GM19351 (cell line): ENCODE measurements around the gene RPS8.
"Not testable (repeated sequence)": the region's sequence is repeated elsewhere in the genome, so short reads cannot be mapped to it uniquely, and the experiment has no call there.

Experiments
- ATAC-seq: cut with Tn5 transposase; IDR thresholded peaks from one replicate; pipeline ENCODE4 v1.9.1; 2021; ENCODE audit warnings: mild to moderate bottlenecking, moderate library complexity; ENCODE audit not compliant: unreplicated experiment

RPS8 gene

DNA sequence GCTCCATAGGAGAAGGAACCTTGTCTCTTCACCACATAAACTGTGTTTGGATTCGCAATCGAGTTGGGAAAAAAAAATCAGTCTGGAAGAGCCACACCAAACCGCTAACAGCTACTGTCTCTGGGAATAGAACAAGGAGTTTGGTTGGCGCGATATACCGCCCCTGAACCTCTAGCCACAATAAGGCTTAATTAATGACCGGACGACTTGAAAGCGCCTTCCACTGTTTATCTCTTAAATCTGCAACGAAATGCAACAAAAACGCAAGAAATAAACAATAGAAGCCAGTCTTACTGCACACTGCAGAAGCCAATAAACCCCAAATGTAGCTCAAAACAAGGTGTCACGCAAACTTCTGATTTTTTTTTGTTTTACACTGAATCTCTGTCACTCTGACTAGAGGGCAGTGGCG is 43.9 kb downstream of the RPS8 start:
- no peak for ATAC-seq

DNA sequence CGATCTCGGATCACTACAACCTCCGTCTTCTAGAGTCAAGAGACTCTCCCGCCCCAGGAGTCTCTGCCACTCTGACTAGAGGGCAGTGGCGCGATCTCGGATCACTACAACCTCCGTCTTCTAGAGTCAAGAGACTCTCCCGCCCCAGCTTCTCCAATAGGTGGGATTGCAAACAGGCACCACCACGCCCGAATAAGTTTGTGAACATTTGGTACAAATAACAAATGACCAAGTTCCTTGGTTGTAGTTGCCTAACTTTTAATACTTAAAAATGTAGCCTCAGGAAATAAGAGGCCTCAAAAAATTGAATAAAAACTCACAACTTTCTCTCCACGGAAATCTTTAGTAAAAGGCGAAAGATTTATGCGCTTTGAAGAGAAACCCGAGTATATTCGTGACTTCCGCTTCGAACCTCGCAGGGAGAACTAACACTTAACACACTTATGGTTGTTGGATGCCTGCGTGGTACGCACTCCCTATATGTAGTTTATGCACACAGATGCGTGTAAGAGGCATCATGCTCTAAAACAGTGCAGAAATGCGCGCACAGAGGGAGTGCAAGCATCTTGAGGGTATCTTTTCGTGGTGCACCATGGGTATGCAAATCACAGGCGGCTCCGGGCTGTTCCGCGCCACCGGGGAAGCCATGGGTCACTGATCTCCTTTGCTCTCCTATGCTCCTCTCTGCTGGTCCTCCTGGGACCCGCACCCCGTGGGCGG is 44.4 kb downstream of the RPS8 start:
- peak; percentile 83 for ATAC-seq

DNA sequence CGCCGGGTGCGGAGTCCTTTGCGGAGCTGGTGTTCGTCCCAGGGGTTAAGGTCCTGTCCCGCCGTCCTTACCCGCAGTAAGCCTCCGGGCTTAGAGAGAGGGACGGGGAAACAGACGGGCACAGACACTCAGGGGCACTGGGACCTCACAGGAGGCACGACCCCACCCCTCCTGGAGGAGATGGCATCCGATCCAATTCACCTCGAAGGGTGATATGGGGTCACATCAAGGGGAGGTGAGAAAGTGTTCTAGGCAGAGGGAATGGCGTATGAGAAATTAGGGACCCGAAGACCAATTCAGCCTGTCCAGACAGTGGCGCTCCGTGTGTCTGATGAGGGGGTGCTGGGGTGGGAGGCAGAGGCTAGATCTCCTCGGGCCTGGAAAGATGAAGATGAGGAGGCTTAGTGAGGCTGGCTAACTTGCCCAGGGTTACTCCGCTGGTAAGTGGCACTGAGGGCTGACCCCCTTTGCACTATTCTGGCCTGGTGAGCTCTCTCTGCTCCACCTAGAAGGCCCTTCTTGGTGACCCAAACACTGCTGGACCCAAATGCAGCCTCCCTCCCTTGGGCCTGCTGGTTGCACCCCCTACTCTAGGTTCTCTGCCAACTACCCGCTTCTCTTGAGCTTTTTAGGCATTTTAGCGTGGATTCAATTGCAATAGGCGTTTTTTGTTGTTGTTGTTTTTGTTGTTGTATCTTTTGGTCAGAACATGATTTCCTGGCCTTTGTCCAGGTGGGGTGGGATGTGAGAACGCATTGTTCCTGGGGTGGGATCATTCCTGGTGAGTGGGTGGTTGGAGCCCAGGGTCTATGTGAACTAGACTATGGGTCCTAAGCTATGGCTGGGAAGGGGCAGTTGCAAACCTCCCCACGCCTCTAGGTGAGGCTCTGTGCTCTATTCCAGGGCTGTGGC is 45.2 kb downstream of the RPS8 start:
- no peak for ATAC-seq

DNA sequence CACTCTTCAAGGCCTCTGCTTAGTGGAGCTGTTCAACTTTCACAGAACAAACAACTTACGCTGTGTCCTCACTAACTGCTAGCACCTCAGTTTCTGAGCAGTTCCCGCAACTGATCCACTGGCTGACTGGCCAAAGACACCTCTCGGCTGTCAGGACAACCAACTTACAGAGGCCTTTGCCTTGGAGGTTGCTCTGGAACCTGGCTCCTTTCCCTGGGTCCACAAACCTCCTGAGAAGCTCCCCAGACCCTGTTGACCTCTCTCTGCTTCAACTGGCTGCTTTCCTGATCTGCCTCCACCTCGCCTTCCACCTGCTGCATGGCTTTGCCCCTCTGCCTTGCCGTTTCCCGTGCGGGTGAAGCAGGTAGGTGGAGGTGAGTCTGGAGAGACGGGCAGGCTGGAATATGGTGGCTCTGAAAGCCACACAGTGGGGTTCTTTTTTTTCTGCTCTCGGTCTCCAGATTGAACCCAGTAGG is 45.9 kb downstream of the RPS8 start:
- no peak for ATAC-seq

DNA sequence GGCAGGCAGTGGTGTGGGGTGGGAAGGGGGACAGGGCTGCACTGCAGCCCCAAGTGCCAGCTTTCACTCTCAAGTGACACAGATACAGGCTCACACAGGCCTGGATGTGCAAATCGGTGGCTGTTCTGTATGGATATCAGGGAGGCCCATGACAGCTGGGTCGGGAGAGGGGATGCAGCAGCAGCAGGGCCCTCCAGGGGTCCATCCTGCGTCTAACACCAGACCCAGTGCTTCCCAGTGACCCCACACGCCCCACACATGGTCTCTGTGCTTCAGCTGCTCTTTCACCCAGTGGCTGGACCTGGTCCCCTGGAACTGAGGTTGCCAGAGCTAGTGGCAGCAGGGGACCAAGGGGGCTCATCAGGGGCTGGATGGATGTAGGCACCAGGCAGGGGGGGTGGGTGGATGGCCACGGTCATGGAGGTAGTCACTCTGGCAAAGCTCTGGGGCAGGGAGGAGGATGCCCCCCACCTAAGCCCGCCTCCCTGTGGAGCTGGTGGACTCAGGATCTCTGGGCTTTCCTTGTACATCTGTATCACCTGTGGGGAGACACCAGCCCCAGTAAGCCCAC is 46.9 kb downstream of the RPS8 start:
- no peak for ATAC-seq

DNA sequence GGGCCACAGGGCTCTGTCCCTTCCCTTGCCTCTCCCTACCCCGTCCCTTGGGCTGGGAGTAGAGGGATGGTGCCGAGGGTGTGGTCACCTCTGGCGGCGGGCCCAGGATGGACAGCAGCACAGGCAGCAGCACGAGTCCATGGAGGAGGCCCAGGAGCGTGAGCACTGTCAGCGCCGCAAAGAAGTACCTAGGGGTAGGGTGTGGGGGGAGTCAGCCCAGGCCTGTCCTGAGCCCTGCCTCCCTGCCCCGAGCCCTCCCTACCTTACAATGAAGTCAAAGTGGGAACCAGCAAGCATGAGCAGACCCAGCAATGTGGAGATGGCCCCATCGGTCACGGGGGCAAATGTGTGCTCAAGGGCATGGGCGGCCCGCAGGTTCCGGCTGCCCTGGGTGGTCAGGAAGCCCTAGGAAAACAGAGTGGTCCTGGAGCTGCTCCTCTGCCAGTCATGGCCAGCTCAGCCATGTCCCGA is 47.7 kb downstream of the RPS8 start:
- ATAC-seq: no peak

DNA sequence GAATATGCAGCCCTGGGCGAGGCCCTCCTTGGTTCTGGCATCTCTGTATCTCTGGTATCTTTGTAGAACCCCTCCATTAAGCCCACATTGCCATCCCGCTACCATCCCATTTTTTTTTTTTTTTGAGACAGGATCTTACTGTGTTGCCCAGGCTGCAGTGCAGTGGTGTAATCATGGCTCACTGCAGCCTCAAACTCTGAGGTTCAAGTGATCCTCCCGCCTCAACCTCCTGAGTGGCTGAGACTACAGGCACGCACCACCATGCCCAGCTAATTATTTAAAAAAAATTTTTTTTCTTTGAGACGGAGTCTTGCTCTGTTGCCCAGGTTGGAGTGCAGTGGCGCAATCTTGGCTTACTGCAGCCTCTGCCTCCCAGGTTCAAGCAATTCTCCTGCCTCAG is 49.1 kb downstream of the RPS8 start:
- not testable (repeated sequence) for ATAC-seq

DNA sequence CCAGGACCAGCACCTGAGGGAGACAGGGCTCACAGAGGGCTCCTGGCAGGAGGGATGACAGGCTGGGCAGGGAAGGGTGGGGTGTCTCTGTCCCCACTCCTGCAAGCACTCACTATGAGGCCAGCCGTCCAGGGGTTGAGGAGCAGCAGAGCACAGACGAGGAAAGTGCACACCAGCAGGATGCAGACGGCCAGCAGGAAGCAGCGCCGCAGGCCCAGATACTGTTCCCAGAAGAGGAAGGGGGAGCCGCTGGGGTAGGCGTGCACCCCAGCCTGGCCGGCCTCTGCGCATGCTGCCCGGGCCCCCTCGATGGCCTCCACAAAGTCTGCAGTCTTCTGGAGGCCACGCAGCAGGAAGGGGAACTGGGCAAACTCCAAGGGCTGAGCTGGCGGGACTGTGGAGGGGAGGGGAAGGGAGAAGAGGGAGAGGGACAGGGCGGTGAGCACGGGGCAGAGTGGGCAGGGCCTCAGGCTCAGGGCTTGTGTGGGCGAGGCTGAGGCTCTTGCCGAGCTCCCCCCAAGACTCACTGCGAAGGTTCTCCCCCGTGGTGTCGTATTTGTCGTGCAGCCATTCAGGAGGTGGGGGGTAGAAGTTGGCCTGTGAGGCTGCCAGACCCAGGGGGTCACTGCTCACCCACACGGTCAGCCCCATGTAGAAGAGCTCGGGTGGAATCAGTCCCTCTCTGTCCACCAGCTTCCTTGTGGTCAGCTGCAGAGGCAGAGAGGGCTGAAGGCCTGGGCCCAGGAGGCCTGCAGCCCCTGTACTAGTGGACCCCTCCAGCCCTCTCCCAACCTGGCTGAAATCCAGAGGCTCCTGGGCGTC is 51.2 kb downstream of the RPS8 start:
- ATAC-seq: no peak

DNA sequence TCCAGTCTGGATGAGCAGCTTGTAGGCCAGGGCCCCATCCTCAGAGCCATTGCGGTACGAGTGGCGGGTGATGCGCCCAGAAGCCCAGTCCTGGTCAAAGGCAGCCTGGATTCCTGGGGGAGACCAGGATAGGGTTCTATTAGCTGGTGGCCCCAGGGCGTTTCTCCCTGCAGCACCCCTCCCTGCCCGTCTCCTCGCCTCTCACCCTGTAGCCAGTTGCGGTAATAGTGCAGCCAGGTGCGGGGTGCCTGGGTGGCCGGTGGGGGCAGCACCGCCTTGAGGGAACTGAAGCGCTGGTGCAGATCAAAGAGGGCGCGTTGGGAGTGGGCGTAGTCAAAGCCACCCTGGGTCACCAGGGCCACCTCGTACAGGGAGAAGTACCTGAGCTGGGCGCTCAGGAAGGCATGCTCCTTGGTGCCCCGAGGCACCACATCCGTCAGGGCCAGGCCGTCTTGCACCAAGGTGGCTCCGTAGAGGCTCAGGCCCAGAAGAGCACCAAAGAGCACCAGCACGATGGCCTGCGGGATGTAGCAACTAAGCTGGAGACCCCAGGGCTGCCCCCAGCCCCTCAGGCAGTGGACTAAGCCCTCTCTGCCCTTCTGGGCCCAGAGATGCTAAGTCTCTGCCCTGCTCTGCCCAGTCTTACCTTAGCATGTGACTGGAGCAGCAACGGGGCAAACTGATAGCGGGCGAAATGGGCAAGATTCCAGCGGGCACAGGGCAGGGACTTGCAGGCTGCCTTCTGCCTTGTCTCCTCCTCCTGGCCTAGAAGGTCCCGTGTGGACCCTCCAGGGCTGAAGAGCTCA is 52.1 kb downstream of the RPS8 start:
- no peak for ATAC-seq

DNA sequence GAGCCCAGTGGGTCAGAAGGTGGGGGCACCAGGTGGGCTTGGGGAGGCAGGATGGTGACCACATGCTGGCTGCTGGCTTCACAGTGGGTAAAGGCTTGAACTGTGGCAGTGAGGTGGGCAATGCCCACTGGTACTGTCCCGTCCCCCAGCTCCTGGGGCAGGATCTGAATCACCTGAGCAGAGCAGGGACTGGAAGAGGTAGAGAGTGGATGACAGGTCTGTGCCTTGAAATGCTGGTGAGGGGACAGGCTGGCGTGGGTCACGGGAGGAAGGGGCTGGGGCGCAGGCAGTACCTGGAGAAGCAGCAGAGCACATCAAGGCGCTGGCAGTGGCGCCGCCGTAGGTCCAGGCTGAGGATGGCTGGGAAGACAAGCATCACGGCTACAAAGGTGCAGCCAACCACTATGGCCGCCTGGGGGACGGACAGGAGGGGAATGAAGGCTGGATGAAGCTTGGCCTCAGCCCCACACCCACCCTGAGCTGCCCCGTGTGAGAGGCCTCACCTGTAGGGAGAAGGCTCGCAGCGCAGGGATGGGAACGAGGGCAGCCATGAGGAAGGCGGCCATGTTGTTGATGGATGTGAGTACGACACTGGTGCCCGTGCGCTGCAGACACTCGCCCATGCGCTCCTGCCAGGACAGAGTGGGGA is 52.8 kb downstream of the RPS8 start:
- no peak for ATAC-seq
